ENCODE data around the gene GALNT10.
A peak's percentile ranks its signal among the peaks of the same experiment; 100 is the strongest.

The GALNT10 gene

GRCh38 chr5:154268073-154268472 lies 77.5 kb downstream of the GALNT10 start:
- no peak for DNase-seq (ENCODE audit: low read depth)

- no peak for DNase-seq (ENCODE audit: low read depth)
Measured at GRCh38 chr5:154269414-154269813, 78.9 kb downstream of the GALNT10 start.

GRCh38 chr5:154271466-154271865 lies 80.9 kb downstream of the GALNT10 start:
- DNase-seq (ENCODE audit: low read depth), result no peak

- DNase-seq (ENCODE audit: low read depth), result no peak
Measured at GRCh38 chr5:154271936-154272514, 81.5 kb downstream of the GALNT10 start.

GRCh38 chr5:154273028-154273617 lies 82.6 kb downstream of the GALNT10 start:
- no peak for DNase-seq (ENCODE audit: low read depth)

- DNase-seq (ENCODE audit: low read depth), result no peak
Measured at GRCh38 chr5:154273963-154274827, 83.7 kb downstream of the GALNT10 start.

- DNase-seq (ENCODE audit: low read depth), result no peak
Measured at GRCh38 chr5:154274828-154275185, 84.3 kb downstream of the GALNT10 start.

GRCh38 chr5:154275566-154275965 lies 85.0 kb downstream of the GALNT10 start:
- no peak for DNase-seq (ENCODE audit: low read depth)

- DNase-seq (ENCODE audit: low read depth), result no peak
Measured at GRCh38 chr5:154276261-154276972, 85.9 kb downstream of the GALNT10 start.

- peak; percentile 86 for DNase-seq (ENCODE audit: low read depth)
Measured at GRCh38 chr5:154276973-154277331, 86.4 kb downstream of the GALNT10 start.

GRCh38 chr5:154277499-154277898 lies 87.0 kb downstream of the GALNT10 start:
- no peak for DNase-seq (ENCODE audit: low read depth)

GRCh38 chr5:154278186-154278585 lies 87.7 kb downstream of the GALNT10 start:
- peak; percentile 45 for DNase-seq (ENCODE audit: low read depth)

GRCh38 chr5:154278908-154279307 lies 88.4 kb downstream of the GALNT10 start:
- no peak for DNase-seq (ENCODE audit: low read depth)

GRCh38 chr5:154284433-154284832 lies 93.9 kb downstream of the GALNT10 start:
- no peak for DNase-seq (ENCODE audit: low read depth)

- no peak for DNase-seq (ENCODE audit: low read depth)
Measured at GRCh38 chr5:154285661-154286408, 95.3 kb downstream of the GALNT10 start.

- DNase-seq (ENCODE audit: low read depth), result no peak
Measured at GRCh38 chr5:154286557-154286956, 96.0 kb downstream of the GALNT10 start.

- peak; percentile 78 for DNase-seq (ENCODE audit: low read depth)
Measured at GRCh38 chr5:154287136-154287535, 96.6 kb downstream of the GALNT10 start.

GRCh38 chr5:154288145-154288544 lies 97.6 kb downstream of the GALNT10 start:
- no peak for DNase-seq (ENCODE audit: low read depth)

GRCh38 chr5:154291917-154292316 lies 101.4 kb downstream of the GALNT10 start:
- DNase-seq (ENCODE audit: low read depth), result no peak

- DNase-seq (ENCODE audit: low read depth), result no peak
Measured at GRCh38 chr5:154293219-154293618, 102.7 kb downstream of the GALNT10 start.

- DNase-seq (ENCODE audit: low read depth), result no peak
Measured at GRCh38 chr5:154295551-154295950, 105.0 kb downstream of the GALNT10 start.

Data from non-pigmented ciliary epithelial cell (primary cell).